Effector memory CD8-positive, alpha-beta T cell (primary cell): ENCODE measurements around the gene B4GALT6.

ENCODE experiments used
- ATAC-seq: fragments of 150-1000 bp; cut with Tn5 transposase; replicated peaks from 2 replicates; pipeline ENCODE4 v1.10.0; 2021; ENCODE audit warnings: mild to moderate bottlenecking, moderate library complexity
- DNase-seq, 3 experiments: peaks; one replicate each; pipeline ENCODE4 v3.0.0; 2021
- H3K27ac Mint-ChIP-seq, 2 donors: one replicate each; pipeline ENCODE4 v1.8.0; 2022; ENCODE audit warnings: mild to moderate bottlenecking in 2 of 2, mixed read lengths in 2 of 2, moderate library complexity in 2 of 2
- H3K27me3 Mint-ChIP-seq, 2 donors: one replicate each; pipeline ENCODE4 v1.8.0; 2022; ENCODE audit warnings: mixed read lengths in 2 of 2
- H3K36me3 Mint-ChIP-seq: one replicate; pipeline ENCODE4 v1.8.0; 2022; ENCODE audit warnings: mild to moderate bottlenecking, moderate library complexity, mixed read lengths; ENCODE audit not compliant: insufficient read depth
- H3K4me1 Mint-ChIP-seq, 2 donors: one replicate each; pipeline ENCODE4 v1.8.0; 2022; ENCODE audit warnings: low read depth in 2 of 2, mixed read lengths in 2 of 2
- H3K4me3 Mint-ChIP-seq, 2 donors: one replicate each; pipeline ENCODE4 v1.8.0; 2022; ENCODE audit warnings: mild to moderate bottlenecking in 2 of 2, mixed read lengths in 2 of 2, moderate library complexity in 2 of 2
- H3K9me3 Mint-ChIP-seq, 2 donors: one replicate each; pipeline ENCODE4 v1.8.0; 2022; ENCODE audit warnings: mixed read lengths in 2 of 2

The B4GALT6 gene

DNA sequence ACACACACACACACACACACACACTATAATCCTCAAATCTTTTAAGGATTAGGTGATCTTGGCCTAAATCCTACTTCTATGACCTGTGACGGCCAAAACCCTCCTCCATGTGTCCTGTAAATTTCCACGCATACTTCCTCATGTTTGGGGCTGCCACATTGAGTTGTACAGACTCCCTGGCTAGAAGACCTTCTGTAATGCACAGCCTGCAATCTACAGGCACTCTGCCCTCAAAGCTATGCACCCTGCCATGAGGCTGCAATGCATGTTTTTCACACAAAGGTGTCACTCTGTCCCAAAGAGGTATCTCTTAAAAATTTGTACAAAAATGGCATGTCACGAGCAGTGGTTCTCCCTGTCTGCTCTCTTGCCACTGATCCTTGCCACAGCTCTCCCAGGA lies 26.4 kb upstream of the B4GALT6 start:
- Mint-ChIP-seq H3K4me3 (no peak overlapping the region), H3K9me3 (no peaks in the 10 kb centered on the region), H3K27ac (no peak overlapping the region), H3K27me3 (peaks cover 0 to under 1% of the 10 kb centered on the region in 2 donors), H3K4me1 (no peaks in the 10 kb centered on the region), H3K36me3 (no peaks in the 10 kb centered on the region)
- no peak for DNase-seq
- no peak for ATAC-seq

GRCh38 chr18:31707815-31708214 lies 23.4 kb upstream of the B4GALT6 start:
- Mint-ChIP-seq H3K9me3 (no peaks in the 10 kb centered on the region), H3K4me3 (no peak overlapping the region), H3K36me3 (no peaks in the 10 kb centered on the region), H3K27me3 (no peaks in the 10 kb centered on the region), H3K4me1 (no peaks in the 10 kb centered on the region), H3K27ac (no peak overlapping the region)
- ATAC-seq (no peak), DNase-seq (no peak)

DNA sequence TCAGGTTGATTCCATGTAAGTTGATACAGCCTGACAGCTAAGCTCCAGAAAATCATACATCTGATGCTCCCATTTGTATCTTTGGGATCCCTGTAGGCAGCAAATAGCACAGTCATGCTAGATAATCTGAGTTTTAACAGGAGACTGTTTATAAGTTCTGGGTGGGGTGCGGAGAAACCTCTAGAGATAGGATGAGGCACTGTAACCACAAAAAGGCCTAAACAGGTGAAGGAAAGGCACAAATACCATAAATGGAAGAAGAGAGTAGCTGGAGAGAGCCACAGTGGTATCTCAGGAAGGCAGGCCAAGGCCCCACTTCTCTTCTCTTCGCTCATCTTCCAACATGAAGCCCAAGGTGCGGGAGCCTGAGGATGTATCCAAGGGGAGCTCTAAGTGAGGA lies 18.1 kb upstream of the B4GALT6 start:
- no peaks in the 10 kb centered on the region for H3K4me1 Mint-ChIP-seq
- no peak overlapping the region for H3K4me3 Mint-ChIP-seq
- no peak overlapping the region for H3K27ac Mint-ChIP-seq
- H3K27me3 Mint-ChIP-seq = no peaks in the 10 kb centered on the region
- ATAC-seq = no peak
- no peak for DNase-seq
- no peaks in the 10 kb centered on the region for H3K36me3 Mint-ChIP-seq
- H3K9me3 Mint-ChIP-seq = no peaks in the 10 kb centered on the region

DNA sequence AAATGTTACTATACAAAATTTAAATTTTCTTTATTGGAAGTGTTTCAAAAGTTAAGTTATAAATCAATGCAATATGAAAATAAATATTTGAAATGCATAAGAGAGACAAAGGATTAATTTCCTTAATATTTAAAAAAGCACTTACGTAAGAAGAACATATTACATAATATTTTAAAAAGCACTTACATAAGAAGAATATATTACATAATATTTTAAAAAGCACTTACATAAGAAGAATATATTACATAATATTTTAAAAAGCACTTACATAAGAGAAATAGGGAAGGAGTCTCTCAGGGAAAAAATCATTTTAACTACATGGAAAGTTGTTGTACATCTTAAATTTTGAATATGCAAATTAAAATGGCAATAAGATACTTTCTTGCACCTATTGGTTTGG lies 17.4 kb upstream of the B4GALT6 start:
- Mint-ChIP-seq H3K27ac (no peak overlapping the region), H3K9me3 (no peaks in the 10 kb centered on the region), H3K36me3 (no peaks in the 10 kb centered on the region), H3K27me3 (no peaks in the 10 kb centered on the region), H3K4me1 (no peaks in the 10 kb centered on the region), H3K4me3 (no peak overlapping the region)
- ATAC-seq (no peak), DNase-seq (no peak)

- H3K4me3 Mint-ChIP-seq = no peak overlapping the region
- H3K4me1 Mint-ChIP-seq = no peaks in the 10 kb centered on the region
- H3K27ac Mint-ChIP-seq = no peak overlapping the region
- no peaks in the 10 kb centered on the region for H3K27me3 Mint-ChIP-seq
- no peaks in the 10 kb centered on the region for H3K36me3 Mint-ChIP-seq
- DNase-seq (no peak), ATAC-seq (no peak)
- H3K9me3 Mint-ChIP-seq = no peaks in the 10 kb centered on the region
Observed at GRCh38 chr18:31700990-31701389, 16.6 kb upstream of the B4GALT6 start.

DNA sequence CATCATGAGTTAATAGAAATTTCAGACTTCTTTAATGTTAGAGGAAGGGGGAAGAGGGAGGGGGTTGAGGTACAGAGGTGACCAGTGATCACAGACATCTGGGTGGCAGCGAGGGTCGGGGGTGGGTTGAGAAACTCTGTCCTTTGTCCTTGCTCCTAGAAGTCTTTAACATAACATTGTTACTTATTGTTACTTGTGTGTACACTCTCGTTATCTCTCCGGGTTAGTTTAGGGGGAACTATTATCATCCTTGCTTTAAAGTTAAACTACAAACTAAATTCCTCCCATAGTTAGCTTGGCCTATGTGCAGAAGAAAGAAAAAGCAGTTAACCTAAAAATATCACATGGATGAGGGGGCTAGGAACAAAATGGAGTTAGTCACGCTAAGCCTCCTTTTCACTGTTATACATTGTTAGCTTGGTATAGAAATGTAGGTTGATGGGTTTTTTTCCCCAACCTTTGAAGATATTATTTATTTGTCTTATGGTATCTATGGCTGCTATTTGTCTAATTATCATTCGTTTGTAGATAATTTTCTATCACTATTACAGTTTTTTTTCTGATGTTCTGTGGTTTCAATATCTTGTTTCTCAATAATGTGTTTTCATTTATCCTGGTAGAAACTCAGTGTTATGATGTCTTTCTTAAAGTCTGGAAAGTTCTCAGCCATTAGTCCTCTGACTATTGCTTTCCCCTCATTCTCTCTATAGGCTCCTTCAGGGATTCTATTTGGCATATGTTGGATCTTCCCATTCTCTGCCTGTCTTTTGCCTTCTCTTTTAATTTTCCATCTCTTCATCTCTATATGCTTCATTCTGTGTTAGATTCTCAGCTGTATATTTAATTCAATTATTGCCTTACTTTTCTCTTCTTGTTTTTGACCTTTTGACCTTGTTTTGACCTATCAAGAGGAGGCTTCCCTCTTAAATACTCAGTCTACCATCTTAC lies 13.2 kb upstream of the B4GALT6 start:
- Mint-ChIP-seq H3K27me3 (peaks cover 0 to 8% of the 10 kb centered on the region in 2 donors), H3K9me3 (no peaks in the 10 kb centered on the region), H3K36me3 (no peaks in the 10 kb centered on the region), H3K27ac (no peak overlapping the region), H3K4me3 (no peak overlapping the region), H3K4me1 (no peaks in the 10 kb centered on the region)
- no peak for DNase-seq
- ATAC-seq = no peak

DNA sequence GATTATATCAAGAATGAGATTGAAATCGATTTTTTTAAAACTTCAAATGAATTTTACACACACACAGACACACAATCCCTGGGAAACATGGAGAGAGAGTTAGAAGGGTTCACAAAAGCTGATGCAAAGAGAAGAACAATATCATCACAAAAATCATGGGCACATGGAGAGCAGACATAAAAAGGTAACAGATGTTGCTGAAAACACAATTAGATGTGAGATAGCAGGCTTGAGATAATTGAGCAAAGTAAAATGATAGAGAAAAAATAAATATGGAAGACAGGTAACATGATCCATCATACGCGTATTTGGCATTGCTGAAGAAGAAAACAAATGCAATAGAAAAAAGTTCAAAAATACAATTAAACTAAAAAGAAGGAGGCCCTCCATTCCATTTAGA lies 11.6 kb upstream of the B4GALT6 start:
- Mint-ChIP-seq H3K4me1 (no peaks in the 10 kb centered on the region), H3K27me3 (peaks cover 0 to 8% of the 10 kb centered on the region in 2 donors), H3K27ac (no peak overlapping the region), H3K9me3 (no peaks in the 10 kb centered on the region), H3K36me3 (no peaks in the 10 kb centered on the region), H3K4me3 (no peak overlapping the region)
- no peak for ATAC-seq
- DNase-seq = no peak

DNA sequence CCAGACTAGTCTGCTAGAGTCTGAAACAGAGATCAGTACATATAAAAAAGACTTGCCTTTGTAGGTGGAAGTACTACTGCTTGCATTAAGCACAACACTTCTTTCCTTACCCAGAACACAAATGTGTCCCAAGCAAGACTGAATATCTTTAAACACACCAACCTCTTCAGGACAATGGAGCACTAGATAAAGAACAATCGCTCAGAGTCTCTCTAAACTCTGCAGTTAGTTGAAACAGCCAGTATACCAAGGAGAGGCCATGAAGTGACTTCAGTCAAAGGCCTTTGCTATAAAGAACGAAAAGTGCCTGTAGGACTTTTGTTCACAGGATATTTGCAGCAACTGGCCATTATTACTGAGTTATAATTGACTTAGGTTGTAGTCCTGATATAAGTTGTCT lies 9.9 kb upstream of the B4GALT6 start:
- Mint-ChIP-seq H3K9me3 (no peaks in the 10 kb centered on the region), H3K27ac (no peak overlapping the region), H3K4me1 (no peaks in the 10 kb centered on the region), H3K4me3 (no peak overlapping the region), H3K36me3 (no peaks in the 10 kb centered on the region), H3K27me3 (peaks cover under 1 to 22% of the 10 kb centered on the region in 2 donors)
- ATAC-seq (no peak), DNase-seq (no peak)

GRCh38 chr18:31688606-31689005 lies 4.2 kb upstream of the B4GALT6 start:
- H3K4me3 Mint-ChIP-seq = no peak overlapping the region
- DNase-seq (no peak), ATAC-seq (no peak)
- H3K9me3 Mint-ChIP-seq = no peaks in the 10 kb centered on the region
- H3K27ac Mint-ChIP-seq = no peak overlapping the region
- peaks cover 13 to 43% of the 10 kb centered on the region in 2 donors for H3K27me3 Mint-ChIP-seq
- H3K36me3 Mint-ChIP-seq = no peaks in the 10 kb centered on the region
- peaks cover 7 to 10% of the 10 kb centered on the region in 2 donors for H3K4me1 Mint-ChIP-seq

DNA sequence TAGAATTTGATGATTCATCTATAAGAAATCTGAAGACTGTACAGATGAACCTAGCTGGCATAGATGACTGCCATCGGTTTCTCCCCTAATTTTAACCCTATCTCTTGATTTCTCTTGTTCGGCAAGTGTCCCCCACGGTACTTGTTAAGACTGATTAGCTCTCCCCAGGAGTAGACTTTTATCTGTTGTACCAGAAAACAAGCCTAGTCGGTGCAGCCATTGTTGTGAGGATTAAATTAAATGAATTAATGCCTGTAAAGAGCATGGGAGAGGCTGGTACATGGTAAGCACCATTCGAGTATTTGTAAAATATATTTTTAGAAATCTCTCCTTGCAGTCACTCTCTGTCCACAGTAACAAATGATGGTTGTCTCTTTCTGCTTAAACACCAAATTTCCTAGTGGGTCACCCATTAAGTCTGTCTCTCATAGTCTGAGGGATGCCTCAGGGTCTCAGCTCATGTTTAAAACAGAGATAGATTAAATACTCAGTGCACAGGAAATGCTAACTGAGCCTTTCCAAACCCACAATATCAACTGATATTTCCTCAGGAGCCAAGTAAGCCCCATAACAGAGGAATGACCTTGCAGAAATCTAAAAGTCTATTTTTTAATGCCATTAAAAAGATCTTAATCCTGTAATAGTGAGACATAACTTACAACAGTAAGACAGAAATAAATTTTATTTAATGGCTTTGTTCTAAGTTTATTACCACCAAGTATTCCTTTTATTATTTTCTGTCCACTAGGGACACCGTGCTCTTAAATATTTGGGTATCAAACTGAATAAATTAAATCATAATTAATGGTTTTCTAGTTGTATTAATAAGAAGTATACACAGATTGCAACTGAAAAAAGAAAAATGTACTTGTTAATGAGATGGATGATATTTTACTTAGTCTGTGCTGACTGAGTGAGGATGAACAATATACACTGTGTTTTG lies 2.9 kb upstream of the B4GALT6 start:
- Mint-ChIP-seq H3K9me3 (no peaks in the 10 kb centered on the region), H3K4me1 (peaks cover 7 to 10% of the 10 kb centered on the region in 2 donors), H3K27ac (no peak overlapping the region), H3K4me3 (peak overlapping the region in 1 of 2 donors; percentile 80), H3K36me3 (no peaks in the 10 kb centered on the region), H3K27me3 (peaks cover 19 to 49% of the 10 kb centered on the region in 2 donors)
- DNase-seq = no peak
- ATAC-seq = no peak

DNA sequence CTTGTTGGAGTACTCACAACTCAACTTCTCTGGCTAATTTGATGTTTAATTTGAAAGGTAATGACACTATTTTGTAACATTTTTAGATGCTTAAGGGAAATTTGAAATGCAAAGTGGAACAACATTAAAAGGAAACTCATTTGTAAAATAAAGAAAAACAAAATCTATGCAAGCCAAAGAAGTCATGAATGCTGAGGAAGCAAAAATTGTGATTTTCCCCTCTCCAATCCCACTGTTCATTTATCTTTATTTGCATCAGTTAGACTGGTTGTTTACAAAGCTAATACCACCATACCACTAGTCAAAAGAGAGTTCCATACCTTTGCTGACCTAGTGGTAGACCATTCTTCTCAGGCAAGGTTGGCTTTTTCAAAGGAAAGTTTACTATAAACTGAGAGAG lies 2.2 kb upstream of the B4GALT6 start:
- no peaks in the 10 kb centered on the region for H3K36me3 Mint-ChIP-seq
- H3K27me3 Mint-ChIP-seq = peaks cover 21 to 52% of the 10 kb centered on the region in 2 donors
- H3K4me1 Mint-ChIP-seq = peaks cover 7 to 10% of the 10 kb centered on the region in 2 donors
- no peak for DNase-seq
- no peak overlapping the region for H3K27ac Mint-ChIP-seq
- no peaks in the 10 kb centered on the region for H3K9me3 Mint-ChIP-seq
- peak overlapping the region in 1 of 2 donors; percentile 80 for H3K4me3 Mint-ChIP-seq
- ATAC-seq = no peak

DNA sequence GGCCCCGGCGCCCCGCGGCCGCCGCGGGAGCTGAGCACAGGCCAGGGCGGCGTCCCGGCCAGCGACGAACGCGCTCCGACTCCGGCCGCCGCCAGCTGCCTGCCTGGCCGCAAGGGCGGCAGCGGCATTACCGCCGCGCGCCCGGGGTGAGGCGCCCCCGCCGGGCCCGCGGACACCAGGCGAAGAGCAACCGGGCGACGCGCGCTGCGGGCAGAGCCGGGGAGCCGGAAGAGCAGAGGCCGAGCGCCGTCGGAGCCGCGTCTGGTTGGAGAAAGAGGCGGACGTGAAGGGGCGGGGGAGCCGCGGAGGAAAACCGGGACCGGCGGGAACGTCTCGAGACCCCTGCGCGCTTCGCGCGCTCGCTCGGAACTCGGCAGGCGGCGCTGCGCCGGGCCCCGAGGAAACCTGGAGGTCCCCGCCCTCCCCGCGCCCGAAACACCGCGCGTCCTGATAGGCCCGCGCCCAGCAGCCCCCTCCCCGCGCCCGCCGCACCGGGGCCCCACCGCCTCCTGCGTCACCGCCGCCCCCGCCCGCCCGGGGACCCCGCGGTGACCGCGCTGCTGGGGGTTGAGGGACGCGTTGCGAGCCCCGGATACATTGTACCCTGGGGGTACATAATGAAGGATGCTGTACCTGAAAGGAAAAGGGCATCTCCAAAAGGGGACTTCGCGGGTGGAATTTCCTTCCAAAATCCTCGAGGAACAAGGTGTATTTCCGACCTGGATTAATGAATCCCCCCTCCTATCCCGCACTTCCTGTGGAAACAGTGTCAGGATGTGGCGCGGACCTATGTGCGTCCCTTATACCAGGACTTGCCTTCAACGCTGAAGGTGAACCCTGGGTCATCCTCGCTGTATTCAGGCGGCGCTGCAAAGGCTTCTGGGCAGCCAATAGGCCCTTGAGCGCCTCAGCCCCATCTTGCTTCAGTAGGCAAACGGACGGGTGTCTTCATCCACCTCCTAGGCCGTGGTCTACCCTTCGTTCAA lies 1.0 kb upstream of the B4GALT6 start:
- Mint-ChIP-seq H3K4me1 (peaks cover 9 to 10% of the 10 kb centered on the region in 2 donors), H3K9me3 (no peaks in the 10 kb centered on the region), H3K27ac (peak overlapping the region in 1 of 2 donors; percentile 49), H3K27me3 (peaks cover 33 to 60% of the 10 kb centered on the region in 2 donors), H3K4me3 (peak overlapping the region; percentile 72 to 80), H3K36me3 (no peaks in the 10 kb centered on the region)
- ATAC-seq (peak; percentile 79), DNase-seq (peak; percentile 14 to 30 (median 26))

- DNase-seq (no peak), ATAC-seq (no peak)
- Mint-ChIP-seq H3K4me1 (peaks cover 9 to 10% of the 10 kb centered on the region in 2 donors), H3K27ac (peak overlapping the region; percentile 42 to 47), H3K27me3 (peaks cover 40 to 59% of the 10 kb centered on the region in 2 donors), H3K4me3 (peak overlapping the region; percentile 86 to 96), H3K9me3 (no peaks in the 10 kb centered on the region), H3K36me3 (no peaks in the 10 kb centered on the region)
Observed at GRCh38 chr18:31683968-31684278, 458 bp downstream of the B4GALT6 start.
